ENCODE results near the gene MSMO1. TPM values are rescaled to one million over a fixed set of nuclear protein-coding genes. Genes with fewer than 3 reads are reported as not detected.

The MSMO1 gene
- total and polyA plus RNA-seq, 2 experiments from 2014 or later, result 145 to 272 TPM

GRCh38 chr4:165330071-165330470 lies 2.6 kb downstream of the MSMO1 start:
- Histone ChIP-seq H2AFZ (no peak overlapping the region), H3K9me2 (ENCODE audit: insufficient read depth) (no peaks in the 10 kb centered on the region), H3K4me3 (peak overlapping the region; percentile 99), H3K27me3 (ENCODE audit: insufficient read depth) (no peaks in the 10 kb centered on the region), H3K4me2 (peak overlapping the region; percentile 98), H4K20me1 (replicated peaks; ENCODE audit: insufficient read depth) (peaks cover 66% of the 10 kb centered on the region), H3K79me2 (replicated peaks; ENCODE audit: insufficient read depth) (peaks cover 75% of the 10 kb centered on the region), H3K27ac (ENCODE audit: low read depth) (no peak overlapping the region), H3K36me3 (ENCODE audit: insufficient read depth) (peaks cover 43% of the 10 kb centered on the region), H3K4me1 (ENCODE audit: insufficient read depth) (peaks cover 48% of the 10 kb centered on the region), H3F3A (replicated peaks; ENCODE audit: low read depth) (no peaks in the 10 kb centered on the region; the same call in 1 of the 2 replicates)
- ATAC-seq, result no peak
- H3K27me3 Mint-ChIP-seq (ENCODE audit: insufficient read depth, low read depth, poor library complexity), result peaks cover 5% of the 10 kb centered on the region
- no peak for TF ChIP-seq CREB1 (CRISPR knock-in tag; IDR thresholded peaks at IDR 0.05; ENCODE audit: low read depth)
- no peak for TF ChIP-seq EZH2phosphoT487 (IDR thresholded peaks at IDR 0.05; ENCODE audit: unreplicated experiment)
- no peak for TF ChIP-seq CTCF (conservative IDR thresholded peaks at IDR 0.05; ENCODE audit: low read depth in 2 of 2)
- no peak for TF ChIP-seq ZNF331 (CRISPR knock-in tag; IDR thresholded peaks at IDR 0.05; ENCODE audit: low read depth)
- no peak for TF ChIP-seq STAT1 (IDR thresholded peaks at IDR 0.05; ENCODE audit: unreplicated experiment)
- no peak for TF ChIP-seq ZNF462 (CRISPR knock-in tag; IDR thresholded peaks at IDR 0.05)
- no peak for TF ChIP-seq JUNB (IDR thresholded peaks at IDR 0.05; ENCODE audit: unreplicated experiment)
- no peak for TF ChIP-seq ETS1 (IDR thresholded peaks at IDR 0.05)
- no peak for TF ChIP-seq POLR2AphosphoS5 (IDR thresholded peaks at IDR 0.05; ENCODE audit: low read depth)
- TF ChIP-seq ZNF114 (CRISPR knock-in tag; IDR thresholded peaks at IDR 0.05), result no peak
- TF ChIP-seq EZH2 (IDR thresholded peaks at IDR 0.05; ENCODE audit: low read depth, unreplicated experiment), result no peak
- no peak for TF ChIP-seq REST (IDR thresholded peaks at IDR 0.05; ENCODE audit: unreplicated experiment)
- no peak for TF ChIP-seq NANOG (IDR thresholded peaks at IDR 0.05; ENCODE audit: borderline replicate concordance)
- peaks cover 47% of the 10 kb centered on the region for H3K4me1 Mint-ChIP-seq
- no peaks in the 10 kb centered on the region for H3K9me3 Mint-ChIP-seq
- H3K27ac Mint-ChIP-seq, result peak overlapping the region; percentile 28; the same call in 1 of the 2 replicates
- peaks cover 36% of the 10 kb centered on the region for H3K36me3 Mint-ChIP-seq (ENCODE audit: low read depth)
- DNase-seq (ENCODE audit: low spot score), result no peak
- H3K4me3 Mint-ChIP-seq, result peak overlapping the region; percentile 66; the same call in 2 of the 3 replicates

Measured in GM23338 (cell line).